A549 (cell line): Measurements from ENCODE around the gene GNAI2.

ENCODE experiments used
- CHD2 ChIP-seq: fragments of 150-350 bp; IDR thresholded peaks from 2 replicates; pipeline ENCODE4 v1.6.1; 2014; ENCODE audit warnings: low read length; ENCODE audit not compliant: partially characterized antibody
- PBX3 ChIP-seq: IDR thresholded peaks from 2 replicates; pipeline ENCODE4 v1.6.1; 2012
- PHF8 ChIP-seq: fragments of 200-600 bp; sonication (generic); IDR thresholded peaks from 2 replicates; pipeline ENCODE4 v1.6.1; 2016; ENCODE audit warnings: low read depth, mild to moderate bottlenecking, antibody characterized with exemption, moderate library complexity, borderline replicate concordance
- USF2 ChIP-seq: fragments of 450-650 bp; IDR thresholded peaks from 2 replicates; pipeline ENCODE4 v1.6.1; 2014; ENCODE audit warnings: antibody characterized with exemption

- TF ChIP-seq CHD2, result no peak
- TF ChIP-seq USF2, result no peak
- no peak for TF ChIP-seq PHF8
- no peak for TF ChIP-seq PBX3
Observed at GRCh38 chr3:50222169-50222528, 13.9 kb upstream of the GNAI2 start.
